ENCODE results near the gene CYFIP1.

The CYFIP1 gene

DNA sequence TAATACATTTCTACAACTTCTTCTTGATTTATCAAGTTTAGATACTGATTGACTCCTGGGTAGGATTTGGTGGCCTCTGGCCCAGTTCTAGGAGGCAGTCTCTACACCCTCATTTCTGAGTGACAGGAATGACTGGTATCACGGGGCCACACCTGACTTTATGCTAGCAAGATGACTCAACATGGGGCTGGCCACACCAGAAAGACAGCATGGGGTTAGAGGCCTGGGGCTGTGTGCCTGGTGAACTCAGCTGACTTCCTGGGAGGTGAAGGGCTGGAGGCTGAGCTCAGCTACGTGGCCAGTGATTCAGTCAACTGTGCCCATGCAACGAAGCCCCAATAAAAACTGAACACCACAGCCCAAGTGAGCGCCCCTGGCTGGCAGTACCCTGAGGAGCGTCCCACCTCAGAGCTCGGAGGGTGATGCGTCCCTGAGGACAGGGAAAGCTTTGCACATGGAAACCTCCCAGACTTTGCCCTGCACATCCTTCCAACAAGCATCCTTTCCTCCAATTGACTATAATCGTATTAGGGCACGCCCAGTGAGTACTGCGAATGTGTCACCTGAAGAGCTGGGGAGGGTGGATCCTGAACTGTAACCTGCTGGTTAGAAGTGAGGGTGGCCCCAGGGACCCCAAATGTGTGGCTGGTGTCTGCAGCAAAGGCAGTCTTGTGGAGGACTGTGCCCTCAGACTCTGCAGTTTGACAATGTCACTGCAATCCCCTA is 84.5 kb downstream of the CYFIP1 start:
- TF ChIP-seq, protein P1, sequence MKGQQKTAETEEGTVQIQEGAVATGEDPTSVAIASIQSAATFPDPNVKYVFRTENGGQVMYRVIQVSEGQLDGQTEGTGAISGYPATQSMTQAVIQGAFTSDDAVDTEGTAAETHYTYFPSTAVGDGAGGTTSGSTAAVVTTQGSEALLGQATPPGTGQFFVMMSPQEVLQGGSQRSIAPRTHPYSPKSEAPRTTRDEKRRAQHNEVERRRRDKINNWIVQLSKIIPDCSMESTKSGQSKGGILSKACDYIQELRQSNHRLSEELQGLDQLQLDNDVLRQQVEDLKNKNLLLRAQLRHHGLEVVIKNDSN (IDR thresholded peaks at IDR 0.05) = peak; percentile 54
- TF ChIP-seq YY1 (IDR thresholded peaks at IDR 0.05; ENCODE audit: low read depth) = no peak
- TF ChIP-seq TAF1 (IDR thresholded peaks at IDR 0.05; ENCODE audit: low read depth) = no peak
- TF ChIP-seq NFIC (IDR thresholded peaks at IDR 0.05) = no peak
- TF ChIP-seq TCF12 (IDR thresholded peaks at IDR 0.05; ENCODE audit: low read depth) = 0 out of 2 replicates have a peak, but pooled peaks have one; percentile 41
- TF ChIP-seq CEBPB (IDR thresholded peaks at IDR 0.05) = 0 out of 2 replicates have a peak, but pooled peaks have one; percentile 20
- TF ChIP-seq EP300 (IDR thresholded peaks at IDR 0.05; ENCODE audit: borderline replicate concordance) = no peak

DNA sequence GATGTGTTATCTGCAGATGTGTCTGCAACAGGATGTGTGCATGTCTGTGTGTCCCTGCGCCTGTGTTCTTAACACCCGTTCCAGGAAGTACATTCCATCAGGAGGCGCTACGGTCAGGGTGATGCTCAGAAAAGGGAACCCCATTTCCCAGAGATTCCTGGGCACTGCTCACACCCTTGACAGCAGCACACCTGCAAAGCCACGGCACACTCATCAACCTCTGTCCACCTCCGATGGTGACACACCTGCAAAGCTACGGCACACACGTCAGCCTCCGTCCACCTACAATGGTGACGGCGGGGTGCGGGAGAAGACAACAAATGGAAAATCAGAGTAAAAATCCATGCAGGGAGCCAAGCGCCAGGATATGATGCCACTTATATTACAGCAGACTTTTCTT is 86.3 kb downstream of the CYFIP1 start:
- TF ChIP-seq CREB1 (IDR thresholded peaks at IDR 0.05; ENCODE audit: low read depth) = no peak
- TF ChIP-seq TAF1 (IDR thresholded peaks at IDR 0.05; ENCODE audit: low read depth) = no peak
- no peak for TF ChIP-seq TEAD4 (IDR thresholded peaks at IDR 0.05)
- TF ChIP-seq, protein P2, sequence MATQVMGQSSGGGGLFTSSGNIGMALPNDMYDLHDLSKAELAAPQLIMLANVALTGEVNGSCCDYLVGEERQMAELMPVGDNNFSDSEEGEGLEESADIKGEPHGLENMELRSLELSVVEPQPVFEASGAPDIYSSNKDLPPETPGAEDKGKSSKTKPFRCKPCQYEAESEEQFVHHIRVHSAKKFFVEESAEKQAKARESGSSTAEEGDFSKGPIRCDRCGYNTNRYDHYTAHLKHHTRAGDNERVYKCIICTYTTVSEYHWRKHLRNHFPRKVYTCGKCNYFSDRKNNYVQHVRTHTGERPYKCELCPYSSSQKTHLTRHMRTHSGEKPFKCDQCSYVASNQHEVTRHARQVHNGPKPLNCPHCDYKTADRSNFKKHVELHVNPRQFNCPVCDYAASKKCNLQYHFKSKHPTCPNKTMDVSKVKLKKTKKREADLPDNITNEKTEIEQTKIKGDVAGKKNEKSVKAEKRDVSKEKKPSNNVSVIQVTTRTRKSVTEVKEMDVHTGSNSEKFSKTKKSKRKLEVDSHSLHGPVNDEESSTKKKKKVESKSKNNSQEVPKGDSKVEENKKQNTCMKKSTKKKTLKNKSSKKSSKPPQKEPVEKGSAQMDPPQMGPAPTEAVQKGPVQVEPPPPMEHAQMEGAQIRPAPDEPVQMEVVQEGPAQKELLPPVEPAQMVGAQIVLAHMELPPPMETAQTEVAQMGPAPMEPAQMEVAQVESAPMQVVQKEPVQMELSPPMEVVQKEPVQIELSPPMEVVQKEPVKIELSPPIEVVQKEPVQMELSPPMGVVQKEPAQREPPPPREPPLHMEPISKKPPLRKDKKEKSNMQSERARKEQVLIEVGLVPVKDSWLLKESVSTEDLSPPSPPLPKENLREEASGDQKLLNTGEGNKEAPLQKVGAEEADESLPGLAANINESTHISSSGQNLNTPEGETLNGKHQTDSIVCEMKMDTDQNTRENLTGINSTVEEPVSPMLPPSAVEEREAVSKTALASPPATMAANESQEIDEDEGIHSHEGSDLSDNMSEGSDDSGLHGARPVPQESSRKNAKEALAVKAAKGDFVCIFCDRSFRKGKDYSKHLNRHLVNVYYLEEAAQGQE (IDR thresholded peaks at IDR 0.05; ENCODE audit: low read depth) = no peak
- no peak for TF ChIP-seq EP300 (IDR thresholded peaks at IDR 0.05; ENCODE audit: borderline replicate concordance)
- TF ChIP-seq CEBPB (IDR thresholded peaks at IDR 0.05) = no peak
- no peak for TF ChIP-seq EGR1 (IDR thresholded peaks at IDR 0.05)
- TF ChIP-seq, protein P1 (IDR thresholded peaks at IDR 0.05) = no peak
- TF ChIP-seq RAD21 (IDR thresholded peaks at IDR 0.05; ENCODE audit: low read depth) = no peak
- no peak for TF ChIP-seq YY1 (IDR thresholded peaks at IDR 0.05; ENCODE audit: low read depth)
- TF ChIP-seq FOXM1 (IDR thresholded peaks at IDR 0.05; ENCODE audit: borderline replicate concordance, low read depth) = no peak
- TF ChIP-seq ZBTB7A (IDR thresholded peaks at IDR 0.05; ENCODE audit: low read depth) = no peak
- no peak for TF ChIP-seq TCF12 (IDR thresholded peaks at IDR 0.05; ENCODE audit: low read depth)
- TF ChIP-seq, protein P3, sequence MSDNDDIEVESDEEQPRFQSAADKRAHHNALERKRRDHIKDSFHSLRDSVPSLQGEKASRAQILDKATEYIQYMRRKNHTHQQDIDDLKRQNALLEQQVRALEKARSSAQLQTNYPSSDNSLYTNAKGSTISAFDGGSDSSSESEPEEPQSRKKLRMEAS (IDR thresholded peaks at IDR 0.05) = no peak
- no peak for TF ChIP-seq NFIC (IDR thresholded peaks at IDR 0.05)

DNA sequence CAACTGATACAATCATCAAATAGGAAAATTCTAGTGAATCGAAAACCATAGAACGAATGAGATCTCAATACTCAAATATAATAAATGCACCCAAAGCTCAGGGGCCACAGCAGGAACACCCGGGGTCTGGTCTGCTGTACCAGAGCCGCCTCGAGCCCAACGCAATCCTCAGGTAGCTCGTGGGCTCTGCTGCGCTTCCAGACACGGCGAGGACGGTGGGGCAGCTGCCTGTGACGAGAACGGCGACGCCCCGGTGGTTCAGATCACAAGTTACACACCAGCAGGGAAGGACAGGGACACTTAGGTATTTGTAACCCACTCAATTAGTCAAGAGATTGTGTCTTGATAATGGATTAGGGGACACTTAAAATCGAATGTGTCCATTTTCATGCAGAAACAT is 87.1 kb downstream of the CYFIP1 start:
- TF ChIP-seq EP300 (IDR thresholded peaks at IDR 0.05; ENCODE audit: borderline replicate concordance) (no peak), TAF1 (IDR thresholded peaks at IDR 0.05; ENCODE audit: low read depth) (no peak), FOXM1 (IDR thresholded peaks at IDR 0.05; ENCODE audit: borderline replicate concordance, low read depth) (no peak), TEAD4 (IDR thresholded peaks at IDR 0.05) (no peak), RAD21 (IDR thresholded peaks at IDR 0.05; ENCODE audit: low read depth) (no peak), CEBPB (IDR thresholded peaks at IDR 0.05) (no peak)
- TF ChIP-seq, protein P1 (IDR thresholded peaks at IDR 0.05) = no peak

DNA sequence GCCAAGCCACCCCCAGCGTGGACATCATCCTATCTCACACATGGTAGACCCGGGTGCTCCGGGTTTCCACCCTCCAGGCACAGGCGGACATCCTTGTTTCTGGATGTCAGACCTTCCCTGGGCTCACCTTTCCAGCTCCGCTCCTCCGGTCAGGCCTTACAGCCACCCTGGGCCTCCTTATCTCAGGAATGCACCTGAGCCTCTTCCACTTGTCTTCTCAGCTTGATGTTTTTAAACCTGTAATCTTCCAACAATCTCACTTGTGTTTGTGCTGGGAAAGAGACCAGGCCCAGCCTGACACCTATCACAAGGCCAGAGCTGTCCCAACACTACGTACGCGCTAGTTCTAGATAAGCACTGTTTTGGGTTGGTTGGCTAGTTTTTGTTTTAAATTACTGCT is 87.8 kb downstream of the CYFIP1 start:
- no peak for TF ChIP-seq CEBPB (IDR thresholded peaks at IDR 0.05)
- no peak for TF ChIP-seq NFIC (IDR thresholded peaks at IDR 0.05)
- no peak for TF ChIP-seq TEAD4 (IDR thresholded peaks at IDR 0.05)
- TF ChIP-seq YY1 (IDR thresholded peaks at IDR 0.05; ENCODE audit: low read depth) = no peak
- TF ChIP-seq, protein P3 (IDR thresholded peaks at IDR 0.05) = no peak
- no peak for TF ChIP-seq RAD21 (IDR thresholded peaks at IDR 0.05; ENCODE audit: low read depth)
- TF ChIP-seq, protein P2 (IDR thresholded peaks at IDR 0.05; ENCODE audit: low read depth) = no peak
- no peak for TF ChIP-seq EGR1 (IDR thresholded peaks at IDR 0.05)

DNA sequence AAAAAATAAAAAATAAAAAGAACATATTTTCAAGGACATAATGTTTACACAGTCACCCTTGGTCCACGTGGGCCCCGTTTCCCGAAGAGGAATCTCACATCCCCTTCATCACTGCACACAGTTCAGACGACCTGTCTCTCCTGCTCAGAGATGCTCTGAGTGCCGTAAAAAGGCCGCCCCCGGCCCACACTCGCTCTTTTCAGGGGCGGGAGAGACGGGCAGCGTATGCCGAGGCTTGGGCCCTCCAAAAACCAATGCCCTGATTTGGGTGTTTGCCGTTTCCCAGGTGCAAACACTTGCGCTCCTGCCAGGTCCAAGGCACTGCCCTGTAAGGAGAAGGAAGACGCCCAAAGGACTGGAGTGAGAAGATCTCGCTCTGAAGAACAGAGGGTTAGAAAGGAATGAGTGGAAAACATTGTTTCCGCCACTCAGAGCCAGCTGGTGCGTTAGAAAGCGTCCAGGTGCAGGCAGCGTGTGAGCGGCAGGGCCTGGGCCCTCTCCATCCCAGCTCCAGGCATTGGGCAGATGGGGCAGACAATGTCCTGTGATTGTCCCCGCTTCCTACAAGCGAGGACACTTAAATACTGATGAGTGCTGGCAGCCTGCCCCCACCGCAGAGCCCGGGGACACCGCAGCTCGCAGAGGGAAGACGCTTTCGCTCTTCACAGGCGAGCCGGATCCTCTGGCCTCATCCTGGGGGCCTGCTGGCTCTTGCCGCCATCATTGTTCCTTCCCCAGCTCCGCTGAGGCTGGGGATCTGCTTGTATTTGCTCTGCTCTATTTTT is 88.5 kb downstream of the CYFIP1 start:
- TF ChIP-seq TEAD4 (IDR thresholded peaks at IDR 0.05) (no peak), NFIC (IDR thresholded peaks at IDR 0.05) (no peak), CEBPB (IDR thresholded peaks at IDR 0.05) (no peak), RAD21 (IDR thresholded peaks at IDR 0.05; ENCODE audit: low read depth) (no peak)
